Keratinocyte (primary cell): ENCODE results near the gene PRR22.

Experiments
- EZH2 ChIP-seq: IDR thresholded peaks from one replicate; pipeline ENCODE4 v1.6.1; 2012; ENCODE audit warnings: inconsistent platforms, mild to moderate bottlenecking, low read length, moderate library complexity
- TF ChIP-seq, protein P1 (sequence below), 3 experiments: IDR thresholded peaks in 1 of 3; conservative IDR thresholded peaks in 1 of 3; optimal IDR thresholded peaks in 1 of 3; 2 replicates in 2 of 3; 3 replicates in 1 of 3; pipeline versions ENCODE3 to v1.5.1; 2011; ENCODE audit warnings: low read length in 3 of 3, mild to moderate bottlenecking in 3 of 3, moderate library complexity in 2 of 3, control low read depth in 1 of 3, inconsistent platforms in 1 of 3; ENCODE audit not compliant: insufficient read depth in 2 of 3; ENCODE audit errors: extremely low read depth in 1 of 3

DNA sequence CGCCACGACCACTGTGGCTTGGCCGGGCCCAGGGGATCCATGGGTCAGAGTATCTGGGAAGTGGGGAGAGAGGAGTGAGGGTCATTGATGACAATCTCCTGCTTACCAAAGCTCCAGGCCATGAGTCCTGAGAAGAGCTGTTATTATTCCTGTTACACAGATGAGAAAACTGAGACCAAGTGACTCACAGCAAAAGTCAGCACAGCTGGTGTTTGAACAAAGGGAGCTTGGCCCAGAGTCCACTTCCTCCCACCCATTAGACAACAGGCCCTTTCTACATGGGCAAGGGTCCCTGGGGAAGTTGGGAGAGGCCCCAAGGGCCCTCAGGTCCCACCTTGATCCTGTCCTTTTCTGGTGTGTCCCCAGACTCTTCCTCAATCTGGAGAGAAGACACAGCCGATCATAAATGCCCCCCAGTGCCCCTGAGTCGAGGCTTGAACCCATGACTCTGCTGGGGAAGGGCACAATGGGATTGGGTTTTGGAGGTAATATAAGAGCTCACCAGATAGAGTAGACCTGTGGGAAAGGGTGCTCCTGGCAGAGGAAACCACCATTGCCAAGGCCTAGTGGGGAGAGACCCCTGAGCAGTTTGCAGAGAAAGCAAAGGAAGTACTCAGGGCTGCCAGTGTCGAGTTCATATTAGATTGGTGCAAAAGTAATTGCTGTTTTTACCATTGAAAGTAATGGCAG is 48.1 kb upstream of the PRR22 start:
- TF ChIP-seq, protein P1, sequence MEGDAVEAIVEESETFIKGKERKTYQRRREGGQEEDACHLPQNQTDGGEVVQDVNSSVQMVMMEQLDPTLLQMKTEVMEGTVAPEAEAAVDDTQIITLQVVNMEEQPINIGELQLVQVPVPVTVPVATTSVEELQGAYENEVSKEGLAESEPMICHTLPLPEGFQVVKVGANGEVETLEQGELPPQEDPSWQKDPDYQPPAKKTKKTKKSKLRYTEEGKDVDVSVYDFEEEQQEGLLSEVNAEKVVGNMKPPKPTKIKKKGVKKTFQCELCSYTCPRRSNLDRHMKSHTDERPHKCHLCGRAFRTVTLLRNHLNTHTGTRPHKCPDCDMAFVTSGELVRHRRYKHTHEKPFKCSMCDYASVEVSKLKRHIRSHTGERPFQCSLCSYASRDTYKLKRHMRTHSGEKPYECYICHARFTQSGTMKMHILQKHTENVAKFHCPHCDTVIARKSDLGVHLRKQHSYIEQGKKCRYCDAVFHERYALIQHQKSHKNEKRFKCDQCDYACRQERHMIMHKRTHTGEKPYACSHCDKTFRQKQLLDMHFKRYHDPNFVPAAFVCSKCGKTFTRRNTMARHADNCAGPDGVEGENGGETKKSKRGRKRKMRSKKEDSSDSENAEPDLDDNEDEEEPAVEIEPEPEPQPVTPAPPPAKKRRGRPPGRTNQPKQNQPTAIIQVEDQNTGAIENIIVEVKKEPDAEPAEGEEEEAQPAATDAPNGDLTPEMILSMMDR (optimal IDR thresholded peaks at IDR 0.05 in 1 of 3, IDR thresholded peaks at IDR 0.05 in 1 of 3, conservative IDR thresholded peaks at IDR 0.05 in 1 of 3; ENCODE audit: extremely low read depth in 1 of 3, insufficient read depth in 2 of 3, low read length in 3 of 3) = no peak
- no peak for TF ChIP-seq EZH2
